Fibroblast of peridontal ligament (primary cell): ENCODE measurements around the gene DHDH.
"Not testable (repeated sequence)": the region's sequence is repeated elsewhere in the genome, so short reads cannot be mapped to it uniquely, and the experiment has no call there.

ENCODE experiments used
- DNase-seq: peaks from one replicate; pipeline ENCODE4 v3.0.0-alpha.2; 2010; ENCODE audit errors: extremely low read depth

Gene DHDH

GRCh38 chr19:48915757-48916156, 17.7 kb upstream of the DHDH start:
- DNase-seq, result no peak

- DNase-seq, result no peak
Observed at GRCh38 chr19:48918071-48918470, 15.4 kb upstream of the DHDH start.

GRCh38 chr19:48918801-48919247, 14.7 kb upstream of the DHDH start:
- no peak for DNase-seq

DNA sequence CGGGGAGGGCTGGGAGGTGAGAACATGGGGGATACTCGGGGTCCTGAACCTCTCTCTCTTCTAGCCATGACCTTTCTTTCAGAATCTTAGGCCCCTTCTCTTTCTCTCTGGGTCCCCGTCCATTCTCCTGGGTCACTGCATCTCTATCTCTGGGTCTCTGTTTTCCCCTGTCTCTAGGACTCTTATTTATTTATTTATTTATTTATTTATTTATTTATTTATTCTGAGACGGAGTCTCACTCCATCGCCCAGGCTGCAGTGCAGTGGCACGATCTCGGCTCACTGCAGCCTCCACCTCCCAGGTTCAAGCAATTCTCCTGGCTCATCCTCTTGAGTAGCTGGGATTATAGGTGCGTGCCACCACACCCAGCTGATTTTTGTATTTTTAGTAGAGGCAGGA, 14.2 kb upstream of the DHDH start:
- not testable (repeated sequence) for DNase-seq

GRCh38 chr19:48920949-48921348, 12.6 kb upstream of the DHDH start:
- no peak for DNase-seq

DNA sequence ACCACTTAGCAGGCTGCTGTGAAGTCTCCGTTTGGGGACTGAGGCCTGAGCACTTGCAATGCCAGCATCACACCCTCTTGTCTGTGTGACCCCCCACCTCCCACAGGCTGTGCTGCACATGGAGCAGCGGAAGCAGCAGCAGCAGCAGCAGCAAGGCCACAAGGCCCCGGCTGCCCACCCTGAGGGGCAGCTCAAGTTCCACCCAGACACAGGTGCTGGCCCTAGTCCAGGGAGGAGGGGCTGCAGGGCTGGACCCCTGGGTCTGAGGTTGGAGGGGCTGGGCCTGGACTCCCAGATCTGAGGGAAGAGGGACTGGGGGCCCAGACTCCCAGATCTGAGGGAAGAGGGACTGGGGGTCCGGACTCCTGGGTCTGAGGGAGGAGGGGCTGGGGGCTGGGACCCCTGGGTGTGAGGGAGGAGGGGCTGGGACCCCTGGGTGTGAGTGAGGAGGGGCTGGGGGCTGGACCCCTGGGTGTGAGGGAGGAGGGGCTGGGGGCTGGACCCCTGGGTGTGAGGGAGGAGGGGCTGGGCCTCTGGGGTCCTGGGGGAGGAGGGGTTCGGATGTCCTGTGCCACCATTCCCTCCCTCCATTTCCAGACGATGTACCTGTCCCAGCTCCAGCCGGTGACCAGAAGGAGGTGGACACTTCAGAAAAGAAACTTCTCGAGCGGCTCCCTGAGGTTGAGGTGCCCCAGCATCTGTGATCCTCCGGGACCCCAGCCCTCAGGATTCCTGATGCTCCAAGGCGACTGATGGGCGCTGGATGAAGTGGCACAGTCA, 11.6 kb upstream of the DHDH start:
- no peak for DNase-seq

DNA sequence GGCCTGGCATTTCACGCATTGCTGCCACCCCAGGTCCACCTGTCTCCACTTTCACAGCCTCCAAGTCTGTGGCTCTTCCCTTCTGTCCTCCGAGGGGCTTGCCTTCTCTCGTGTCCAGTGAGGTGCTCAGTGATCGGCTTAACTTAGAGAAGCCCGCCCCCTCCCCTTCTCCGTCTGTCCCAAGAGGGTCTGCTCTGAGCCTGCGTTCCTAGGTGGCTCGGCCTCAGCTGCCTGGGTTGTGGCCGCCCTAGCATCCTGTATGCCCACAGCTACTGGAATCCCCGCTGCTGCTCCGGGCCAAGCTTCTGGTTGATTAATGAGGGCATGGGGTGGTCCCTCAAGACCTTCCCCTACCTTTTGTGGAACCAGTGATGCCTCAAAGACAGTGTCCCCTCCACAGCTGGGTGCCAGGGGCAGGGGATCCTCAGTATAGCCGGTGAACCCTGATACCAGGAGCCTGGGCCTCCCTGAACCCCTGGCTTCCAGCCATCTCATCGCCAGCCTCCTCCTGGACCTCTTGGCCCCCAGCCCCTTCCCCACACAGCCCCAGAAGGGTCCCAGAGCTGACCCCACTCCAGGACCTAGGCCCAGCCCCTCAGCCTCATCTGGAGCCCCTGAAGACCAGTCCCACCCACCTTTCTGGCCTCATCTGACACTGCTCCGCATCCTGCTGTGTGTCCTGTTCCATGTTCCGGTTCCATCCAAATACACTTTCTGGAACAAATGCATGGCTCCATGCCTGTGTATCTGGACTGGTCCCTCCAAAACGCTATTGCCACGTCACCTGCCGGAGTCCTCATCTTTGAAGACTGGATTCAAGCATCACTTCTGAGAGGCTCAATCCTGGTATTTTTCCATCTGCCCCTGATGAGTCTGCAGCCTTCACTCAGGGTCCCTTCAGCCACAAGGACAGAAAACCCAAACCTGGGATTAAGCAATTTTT, 10.7 kb upstream of the DHDH start:
- DNase-seq, result no peak

- DNase-seq, result no peak
Observed at GRCh38 chr19:48925240-48925843, 8.2 kb upstream of the DHDH start.

DNA sequence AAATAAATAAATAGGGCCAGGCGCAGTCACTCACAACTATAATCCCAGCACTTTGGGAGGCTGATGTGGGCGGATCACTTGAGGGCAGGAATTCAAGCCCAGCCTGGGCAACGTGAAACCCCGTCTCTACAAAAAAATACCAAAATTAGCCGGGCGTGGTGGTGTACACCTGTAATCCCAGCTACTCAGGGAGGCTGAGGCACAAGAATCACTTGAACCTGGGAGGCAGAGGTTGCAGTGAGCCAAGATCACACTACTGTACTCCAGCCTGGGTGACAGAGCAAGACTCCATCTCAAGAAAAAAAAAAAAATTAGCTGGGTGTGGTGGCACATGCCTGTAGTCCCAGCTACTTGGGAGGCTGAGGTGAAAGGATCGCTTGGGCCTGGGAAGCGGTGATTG, 7.6 kb upstream of the DHDH start:
- not testable (repeated sequence) for DNase-seq

DNA sequence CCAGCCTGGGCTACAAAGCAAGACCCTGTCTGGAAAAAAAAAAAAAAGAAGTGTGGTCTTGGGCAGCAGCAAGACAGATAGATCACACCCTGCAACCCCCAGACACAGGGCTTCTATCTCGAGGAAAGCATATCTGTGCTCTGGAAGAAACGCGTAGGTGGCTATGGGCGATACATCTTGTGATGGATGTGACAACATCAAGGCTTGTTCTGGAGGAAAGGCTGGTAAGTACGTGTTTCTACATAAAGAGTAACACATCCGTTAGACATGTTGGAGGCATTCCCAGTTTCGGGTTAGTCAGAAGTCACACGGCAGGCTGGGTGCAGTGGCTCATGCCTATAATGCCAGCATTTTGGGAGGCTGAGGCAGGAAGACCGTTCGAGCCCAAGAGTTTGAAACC, 6.6 kb upstream of the DHDH start:
- peak; percentile 97 for DNase-seq

DNA sequence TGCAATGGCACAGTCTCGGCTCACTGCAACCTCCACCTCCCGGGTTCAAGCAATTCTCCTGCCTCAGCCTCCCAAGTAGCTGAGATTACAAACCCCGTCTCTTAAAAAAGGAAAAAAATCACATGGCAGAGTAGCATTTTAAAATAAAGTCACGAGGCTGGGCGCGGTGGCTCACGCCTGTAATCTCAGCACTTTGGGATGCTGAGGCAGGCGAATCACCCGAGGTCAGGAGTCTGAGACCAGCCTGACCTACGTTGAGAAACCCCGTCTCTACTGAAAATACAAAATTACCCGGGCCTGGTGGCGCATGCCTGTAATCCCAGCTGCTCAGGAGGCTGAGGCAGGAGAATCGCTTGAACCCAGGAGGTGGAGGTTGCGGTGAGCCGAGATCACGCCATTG, 5.8 kb upstream of the DHDH start:
- not testable (repeated sequence) for DNase-seq

GRCh38 chr19:48928164-48929025, 5.1 kb upstream of the DHDH start:
- DNase-seq, result peak; percentile 69

DNA sequence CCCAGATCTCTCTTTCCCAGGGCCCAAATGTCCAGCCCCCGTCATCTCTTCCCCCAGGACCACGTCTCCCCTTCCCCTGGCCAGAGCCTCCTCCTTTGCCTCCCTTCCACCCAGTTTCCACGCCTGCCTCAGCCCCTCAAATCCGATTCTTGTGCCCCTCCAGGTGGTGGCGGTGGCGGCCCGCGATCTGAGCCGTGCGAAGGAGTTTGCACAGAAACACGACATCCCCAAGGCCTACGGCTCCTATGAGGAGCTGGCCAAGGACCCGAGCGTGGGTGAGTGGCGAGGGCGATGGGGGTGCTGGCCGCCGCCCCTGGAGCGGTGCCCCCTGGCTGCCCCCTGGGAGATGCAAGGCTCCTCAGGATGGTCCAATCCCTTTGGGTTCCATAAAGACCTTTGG, 1.3 kb downstream of the DHDH start:
- no peak for DNase-seq

DNA sequence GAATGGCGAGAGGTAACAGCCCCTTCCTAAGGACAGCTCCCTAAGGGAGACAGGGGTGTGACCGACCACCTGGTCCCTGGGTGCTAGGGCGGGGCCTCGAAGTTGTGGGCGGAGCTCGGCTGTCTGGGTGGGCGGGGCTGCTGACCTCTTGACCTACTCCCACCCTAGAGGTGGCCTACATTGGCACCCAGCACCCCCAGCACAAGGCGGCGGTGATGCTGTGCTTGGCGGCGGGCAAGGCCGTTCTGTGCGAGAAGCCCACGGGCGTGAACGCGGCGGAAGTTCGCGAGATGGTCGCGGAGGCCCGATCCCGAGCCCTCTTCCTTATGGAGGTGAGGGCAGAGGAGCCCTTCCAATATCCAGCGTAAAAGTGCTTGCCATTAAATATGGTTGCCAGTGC, 2.4 kb downstream of the DHDH start:
- DNase-seq, result no peak

DNA sequence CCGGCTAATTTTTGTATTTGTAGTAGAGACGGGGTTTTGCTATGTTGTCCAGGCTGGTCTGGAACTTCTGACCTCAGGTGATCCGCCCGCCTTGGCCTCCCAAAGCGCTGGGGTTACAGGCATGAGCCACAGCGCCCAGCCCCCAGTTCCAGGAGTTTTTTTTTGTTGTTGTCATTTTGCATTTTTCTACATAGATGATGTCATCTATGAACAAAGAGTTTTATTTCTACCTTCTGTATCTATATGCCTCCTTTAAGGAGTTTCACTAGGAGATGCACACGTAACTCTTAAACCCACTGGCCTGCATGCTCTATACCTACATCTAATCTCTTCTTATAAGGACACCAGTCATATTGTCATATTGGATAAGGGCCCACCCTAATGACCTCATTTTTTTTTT, 4.8 kb downstream of the DHDH start:
- DNase-seq, result no peak

DNA sequence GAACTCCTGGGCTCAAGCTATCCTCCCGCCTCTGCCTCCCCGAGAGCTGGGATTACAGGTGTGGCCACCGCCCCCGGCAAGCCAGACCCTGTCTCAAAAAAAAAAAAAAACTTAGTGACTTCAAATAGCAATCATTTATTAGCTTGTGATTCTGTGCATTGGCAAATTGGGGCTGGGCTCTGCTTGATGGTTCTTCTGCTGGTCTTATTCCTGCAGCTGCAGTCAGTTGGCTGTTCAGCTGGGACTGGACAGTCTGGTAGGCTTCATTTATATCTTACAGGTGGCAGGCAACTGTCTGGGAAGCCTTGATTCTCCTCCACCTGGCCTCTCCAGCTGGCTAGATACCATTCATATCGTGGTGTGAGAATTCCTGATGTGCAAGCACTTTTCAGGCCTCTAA, 7.4 kb downstream of the DHDH start:
- DNase-seq, result no peak

GRCh38 chr19:48943081-48943480, 9.6 kb downstream of the DHDH start:
- no peak for DNase-seq

GRCh38 chr19:48945415-48945814, 11.9 kb downstream of the DHDH start:
- DNase-seq, result no peak

DNA sequence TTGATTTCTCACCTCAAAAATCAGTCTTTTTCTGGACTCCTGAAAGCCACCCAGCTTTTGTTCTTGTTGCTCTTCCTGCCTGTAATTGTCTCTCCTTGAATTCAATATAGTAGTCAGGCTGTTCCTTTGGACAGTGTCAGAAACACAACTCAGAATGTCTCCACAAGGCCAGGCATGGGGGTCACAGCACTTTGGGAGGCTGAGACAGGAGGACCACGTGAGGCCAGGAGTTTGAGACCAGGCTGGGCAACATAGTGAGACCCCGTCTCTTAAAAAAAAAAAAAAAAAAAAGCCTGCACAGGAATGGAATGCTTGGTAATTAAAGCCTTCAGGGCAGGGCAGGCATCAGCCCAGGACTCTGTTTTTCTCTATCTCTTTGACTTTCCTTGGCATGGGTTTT, 12.3 kb downstream of the DHDH start:
- no peak for DNase-seq

- no peak for DNase-seq
Observed at GRCh38 chr19:48946463-48947257, 13.2 kb downstream of the DHDH start.

DNA sequence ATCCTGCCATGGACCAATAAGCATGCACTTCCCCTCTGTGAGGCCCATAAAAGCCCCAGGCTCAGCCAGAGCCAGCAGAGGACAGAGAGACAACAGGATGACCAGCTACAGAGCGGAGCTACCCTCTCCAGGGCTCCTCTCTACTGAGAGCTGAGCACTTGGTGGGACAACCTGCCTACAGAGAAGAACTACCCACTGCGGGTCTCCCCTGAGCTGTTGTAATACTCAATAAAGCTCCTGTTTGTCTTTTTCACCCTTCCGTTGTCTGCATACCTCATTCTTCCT, 13.7 kb downstream of the DHDH start:
- no peak for DNase-seq
